HepG2 (cell line): ENCODE measurements around the gene GLIS2. TPM values are rescaled to one million over a fixed set of nuclear protein-coding genes. Genes with fewer than 3 reads are reported as not detected.

Experiments
- ATAC-seq: fragments of 200-7000 bp; cut with Tn5 transposase; 3 replicates; pipeline ENCODE4 v1.9.1; 2020; ENCODE audit warnings: mild to moderate bottlenecking, moderate library complexity
- BruUV-seq: library from RNA; stranded (reverse); fragments of 400-500 nt; replicated peaks from 2 replicates; lab custom pipeline; 2021; lab: Mats Ljungman, UMichigan
- CTCF ChIA-PET: fragments of 300-600 bp; formaldehyde crosslinking; extraction: SDS; loops from one replicate; lab custom pipeline; 2021; ENCODE audit warnings: low total read pairs, inconsistent platforms, low intra/inter-chr PET ratio; lab: Yijun Ruan, JAX
- POLR2A ChIA-PET: fragments of 350-600 bp; sonication (Branson Sonifier 250); formaldehyde crosslinking; loops from one replicate; lab custom pipeline; 2020; ENCODE audit warnings: antibody characterized with exemption, inconsistent platforms; lab: Yijun Ruan, JAX
- DNase-seq: peaks from one replicate; pipeline ENCODE4 v3.0.0-alpha.2; 2015; ENCODE audit warnings: low spot score
- FAIRE-seq: peaks from 3 replicates; lab custom pipeline; 2011; peaks lifted over from hg19 to GRCh38; lab: Jason Lieb, UNC
- H2AFZ ChIP-seq: one replicate; pipeline ENCODE4 v1.6.1; 2011; ENCODE audit warnings: low read length, inconsistent platforms
- H3K27ac ChIP-seq: fragments of 300-600 bp; 3 replicates; pipeline ENCODE4 v1.8.0; 2011; ENCODE audit warnings: mixed run types, mild to moderate bottlenecking, mixed read lengths, low read length, inconsistent platforms; ENCODE audit not compliant: insufficient read depth; ENCODE audit errors: extremely low read length
- H3K27me3 ChIP-seq, 2 experiments: fragments of 200-600 bp in 1 of 2; 2 replicates in 1 of 2; 3 replicates in 1 of 2; pipeline versions ENCODE4 v1.6.0 to v1.8.0; 2011; ENCODE audit warnings: low read length in 2 of 2, mild to moderate bottlenecking in 2 of 2, moderate library complexity in 2 of 2, inconsistent platforms in 1 of 2; ENCODE audit not compliant: insufficient read depth in 2 of 2, control insufficient read depth in 1 of 2
- H3K36me3 ChIP-seq, 2 experiments: fragments of 200-600 bp in 1 of 2; replicated peaks in 1 of 2; 2 replicates in 1 of 2; 3 replicates in 1 of 2; pipeline versions ENCODE4 v1.5.1 to v1.8.0; 2011; ENCODE audit warnings: low read length in 2 of 2, inconsistent platforms in 1 of 2; ENCODE audit not compliant: insufficient read depth in 2 of 2, control insufficient read depth in 1 of 2
- H3K4me1 ChIP-seq: 2 replicates; pipeline ENCODE4 v1.5.1; 2012; ENCODE audit warnings: low read length, inconsistent platforms; ENCODE audit not compliant: insufficient read depth
- H3K4me2 ChIP-seq: 2 replicates; pipeline ENCODE4 v1.6.0; 2011; ENCODE audit warnings: low read depth, low read length, inconsistent platforms
- H3K4me3 ChIP-seq, 3 experiments: fragments of 200-600 bp in 1 of 3; sonication (generic), shearing (Covaris generic) in 1 of 3; replicated peaks in 1 of 3; 2 replicates each; pipeline ENCODE4 v1.5.1; 2011 to 2016; ENCODE audit warnings: low read length in 3 of 3, inconsistent platforms in 2 of 3, low read depth in 2 of 3, mild to moderate bottlenecking in 2 of 3, control low read depth in 1 of 3, mixed read lengths in 1 of 3; ENCODE audit not compliant: insufficient read depth in 1 of 3
- H3K79me2 ChIP-seq: one replicate; pipeline ENCODE4 v1.6.1; 2011; ENCODE audit warnings: low read length, inconsistent platforms; ENCODE audit not compliant: insufficient read depth
- H3K9ac ChIP-seq: 2 replicates; pipeline ENCODE4 v1.6.0; 2011; ENCODE audit warnings: mild to moderate bottlenecking, low read depth, low read length, inconsistent platforms; ENCODE audit not compliant: insufficient read depth
- H3K9me3 ChIP-seq: 2 replicates; pipeline ENCODE4 v1.5.1; 2012; ENCODE audit warnings: mild to moderate bottlenecking, low read length
- H4K20me1 ChIP-seq: 2 replicates; pipeline ENCODE4 v1.6.0; 2011; ENCODE audit warnings: inconsistent platforms, mild to moderate bottlenecking, low read length, moderate library complexity; ENCODE audit not compliant: insufficient read depth
- ARID5B ChIP-seq: IDR thresholded peaks from 2 replicates; pipeline ENCODE4 v1.4.0; 2020; ENCODE audit warnings: mild to moderate bottlenecking, missing genetic modification reagents
- CHD4 ChIP-seq: fragments of 200-600 bp; sonication (generic); IDR thresholded peaks from 2 replicates; pipeline ENCODE4 v1.7.0; 2017; ENCODE audit warnings: mild to moderate bottlenecking, low read length, borderline replicate concordance
- POLR2A ChIP-seq, 2 experiments: IDR thresholded peaks; 2 replicates each; pipeline ENCODE4 v1.6.1; 2011; ENCODE audit warnings: low read depth in 2 of 2, low read length in 2 of 2, mild to moderate bottlenecking in 1 of 2, moderate library complexity in 1 of 2; ENCODE audit not compliant: insufficient read depth in 1 of 2
- POLR2AphosphoS2 ChIP-seq: IDR thresholded peaks from 2 replicates; pipeline ENCODE4 v1.6.1; 2011; ENCODE audit warnings: low read depth, low read length, improper control_type of control experiment
- REL ChIP-seq: sonication (generic); formaldehyde crosslinking; conservative IDR thresholded peaks from 2 replicates; pipeline ENCODE4 v1.8.0; 2022; ENCODE audit warnings: mild to moderate bottlenecking, missing genetic modification reagents, moderate library complexity
- TARDBP ChIP-seq: sonication (generic); formaldehyde crosslinking; IDR thresholded peaks from 2 replicates; pipeline ENCODE4 v1.8.0; 2022; ENCODE audit warnings: mild to moderate bottlenecking, missing genetic modification reagents
- YY1 ChIP-seq: IDR thresholded peaks from 2 replicates; pipeline ENCODE4 v1.6.1; 2011; ENCODE audit warnings: low read length, low read depth, moderate library complexity, mild to moderate bottlenecking; ENCODE audit not compliant: insufficient read depth, insufficient replicate concordance
- ZBTB2 ChIP-seq: sonication (generic); formaldehyde crosslinking; IDR thresholded peaks from 2 replicates; pipeline ENCODE4 v1.8.0; 2022; ENCODE audit warnings: low read depth, missing genetic modification reagents
- ZKSCAN1 ChIP-seq: fragments of 150-350 bp; IDR thresholded peaks from 2 replicates; pipeline ENCODE4 v1.6.1; 2014; ENCODE audit warnings: low read length
- ZMYM3 ChIP-seq: sonication (generic); formaldehyde crosslinking; IDR thresholded peaks from 2 replicates; pipeline ENCODE4 v1.5.1; 2020; ENCODE audit warnings: mild to moderate bottlenecking, missing genetic modification reagents
- ZNF296 ChIP-seq: sonication (generic); formaldehyde crosslinking; conservative IDR thresholded peaks from 2 replicates; pipeline ENCODE4 v1.5.0; 2020; ENCODE audit warnings: mild to moderate bottlenecking, missing genetic modification reagents
- ZNF337 ChIP-seq: sonication (generic); formaldehyde crosslinking; IDR thresholded peaks from 2 replicates; pipeline ENCODE4 v1.5.1; 2020; ENCODE audit warnings: missing genetic modification reagents, low read depth, mild to moderate bottlenecking, borderline replicate concordance
- ZNF891 ChIP-seq: sonication (generic); formaldehyde crosslinking; IDR thresholded peaks from 2 replicates; pipeline ENCODE4 v1.5.0; 2020; ENCODE audit warnings: mild to moderate bottlenecking, missing genetic modification reagents
- ZUFSP ChIP-seq: sonication (generic); formaldehyde crosslinking; IDR thresholded peaks from 2 replicates; pipeline ENCODE4 v1.9.0; 2021; ENCODE audit warnings: missing genetic modification reagents, mild to moderate bottlenecking, borderline replicate concordance
- WGBS: methylation state at CpG from one replicate; pipeline ENCODE4 v1.1.6; 2017; ENCODE audit warnings: low lambda C conversion rate; 5-methylcytosine and 5-hydroxymethylcytosine counted together
- in situ Hi-C: cut with HindIII; loops from 2 replicates; pipeline ENCODE4 v1.10.0; 2017; ENCODE audit warnings: low pct_unique_long_range_greater_than_20kb; ENCODE audit not compliant: extremely low pct_ligation_motif_present
- intact Hi-C: fragments of 100-400 bp; cut with micrococcal nuclease; formaldehyde crosslinking; loops from one replicate; pipeline ENCODE4 v1.10.0; 2022; ENCODE audit not compliant: unreplicated experiment
- polyA plus RNA-seq, 8 experiments: library from polyadenylated mRNA; depleted of rRNA in 3 of 8; stranded (reverse) in 7 of 8; unstranded in 1 of 8; fragments of >200 nt; fragmentation: Illumina TruSeq in 4 of 8; extraction: Trizol in 4 of 8; gene quantifications; 2 replicates each; pipeline versions ENCODE4 v1.2.1 to v1.2.3, GENCODE V29; 2011 to 2016; ENCODE audit warnings: low read depth in 4 of 8, missing spikeins in 1 of 8, mixed read lengths in 1 of 8; ENCODE audit not compliant: insufficient read depth in 1 of 8
- total RNA-seq, 5 experiments: library from RNA; depleted of rRNA; stranded (reverse); fragments of >200 nt; fragmentation: Illumina TruSeq; extraction: Trizol; gene quantifications; 2 replicates each; pipeline ENCODE4 v1.2.3, GENCODE V29; 2016; ENCODE audit warnings: low read depth in 1 of 5

GLIS2 gene
- total and polyA plus RNA-seq, 2 of the 13 experiments (the other 11 are each of a cell fraction or from before 2014, with no cell fraction given), result 0.28 to 0.29 TPM

GRCh38 chr16:4323845-4324488 is 8.1 kb downstream of the GLIS2 start (continued):
- TF ChIP-seq ARID5B (CRISPR knock-in tag) (0 out of 2 replicates have a peak, but pooled peaks have one; percentile 6), ZNF337 (CRISPR knock-in tag) (no peak), POLR2AphosphoS2 (no peak), CHD4 (no peak)

GRCh38 chr16:4324492-4325252 is 8.8 kb downstream of the GLIS2 start:
- H4K20me1 ChIP-seq, result no peaks in the 10 kb centered on the region
- TF ChIP-seq TARDBP (CRISPR knock-in tag), result no peak
- no peak for TF ChIP-seq ZNF891 (CRISPR knock-in tag)
- TF ChIP-seq ZNF296 (CRISPR knock-in tag), result no peak
- TF ChIP-seq POLR2A (IDR thresholded peaks at IDR 0.05; ENCODE audit: insufficient read depth in 1 of 2, low read depth in 2 of 2, low read length in 2 of 2), result no peak
- TF ChIP-seq YY1, result no peak
- no peak for TF ChIP-seq ZUFSP (CRISPR knock-in tag)
- TF ChIP-seq ZMYM3 (CRISPR knock-in tag), result peak; percentile 34; the same call in 1 of the 2 replicates
- TF ChIP-seq ZKSCAN1, result peak; percentile 90
- no peak for TF ChIP-seq REL
- no peak for TF ChIP-seq ZBTB2

More at GRCh38 chr16:4324492-4325252, 8.8 kb downstream of the GLIS2 start:
- Histone ChIP-seq H3K27me3 (peaks cover 0 to 24% of the 10 kb centered on the region in 2 experiments; a peak in 2 of 5 replicates), H3K79me2 (no peaks in the 10 kb centered on the region), H3K4me1 (peaks cover 75% of the 10 kb centered on the region), H3K27ac (no peak overlapping the region), H3K9ac (0 out of 2 replicates have a peak overlapping the region, but pooled peaks have one; percentile 66), H3K4me3 (peak overlapping the region; percentile 5 to 70 (median 42); a peak in 5 of 6 replicates), H2AFZ (no peak overlapping the region), H3K9me3 (no peaks in the 10 kb centered on the region), H3K4me2 (peak overlapping the region; percentile 95), H3K36me3 (no peaks in the 10 kb centered on the region)
- in situ Hi-C loops (loop anchor here (5.0 to 10.0 kb wide), 2 partner anchors 50 to 117 kb away; partner anchors contain the start of gene TFAP4), intact Hi-C loops (no loop called here)
- 82% methylated on average over 11 of the region's 22 CpGs for WGBS
- DNase-seq (no peak), FAIRE-seq (no peak), ATAC-seq (no peak)
- ChIA-PET CTCF (interaction anchor here (1.2 kb wide), 1 partner anchor 10 kb away, joined by 3 read pairs; no protein-coding TSS in a partner anchor), POLR2A (interaction anchor here (0.9 to 2.5 kb wide), 9 partner anchors 10 to 71 kb away, joined by 3 to 11 read pairs (median 6); partner anchors contain the start of genes TFAP4 and VASN)
- BruUV-seq, result no TSS peak
